ENCODE data around the gene TET3.

- TF ChIP-seq, protein P1, sequence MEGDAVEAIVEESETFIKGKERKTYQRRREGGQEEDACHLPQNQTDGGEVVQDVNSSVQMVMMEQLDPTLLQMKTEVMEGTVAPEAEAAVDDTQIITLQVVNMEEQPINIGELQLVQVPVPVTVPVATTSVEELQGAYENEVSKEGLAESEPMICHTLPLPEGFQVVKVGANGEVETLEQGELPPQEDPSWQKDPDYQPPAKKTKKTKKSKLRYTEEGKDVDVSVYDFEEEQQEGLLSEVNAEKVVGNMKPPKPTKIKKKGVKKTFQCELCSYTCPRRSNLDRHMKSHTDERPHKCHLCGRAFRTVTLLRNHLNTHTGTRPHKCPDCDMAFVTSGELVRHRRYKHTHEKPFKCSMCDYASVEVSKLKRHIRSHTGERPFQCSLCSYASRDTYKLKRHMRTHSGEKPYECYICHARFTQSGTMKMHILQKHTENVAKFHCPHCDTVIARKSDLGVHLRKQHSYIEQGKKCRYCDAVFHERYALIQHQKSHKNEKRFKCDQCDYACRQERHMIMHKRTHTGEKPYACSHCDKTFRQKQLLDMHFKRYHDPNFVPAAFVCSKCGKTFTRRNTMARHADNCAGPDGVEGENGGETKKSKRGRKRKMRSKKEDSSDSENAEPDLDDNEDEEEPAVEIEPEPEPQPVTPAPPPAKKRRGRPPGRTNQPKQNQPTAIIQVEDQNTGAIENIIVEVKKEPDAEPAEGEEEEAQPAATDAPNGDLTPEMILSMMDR (IDR thresholded peaks at IDR 0.05), result no peak
- TF ChIP-seq CHD2 (IDR thresholded peaks at IDR 0.05; ENCODE audit: low read length, partially characterized antibody), result no peak
- TF ChIP-seq RFX5 (IDR thresholded peaks at IDR 0.05), result no peak
- TF ChIP-seq, protein P2, sequence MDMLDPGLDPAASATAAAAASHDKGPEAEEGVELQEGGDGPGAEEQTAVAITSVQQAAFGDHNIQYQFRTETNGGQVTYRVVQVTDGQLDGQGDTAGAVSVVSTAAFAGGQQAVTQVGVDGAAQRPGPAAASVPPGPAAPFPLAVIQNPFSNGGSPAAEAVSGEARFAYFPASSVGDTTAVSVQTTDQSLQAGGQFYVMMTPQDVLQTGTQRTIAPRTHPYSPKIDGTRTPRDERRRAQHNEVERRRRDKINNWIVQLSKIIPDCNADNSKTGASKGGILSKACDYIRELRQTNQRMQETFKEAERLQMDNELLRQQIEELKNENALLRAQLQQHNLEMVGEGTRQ (IDR thresholded peaks at IDR 0.05), result no peak
- TF ChIP-seq POLR2A (IDR thresholded peaks at IDR 0.05; ENCODE audit: low read length), result no peak
- TF ChIP-seq, protein P3, sequence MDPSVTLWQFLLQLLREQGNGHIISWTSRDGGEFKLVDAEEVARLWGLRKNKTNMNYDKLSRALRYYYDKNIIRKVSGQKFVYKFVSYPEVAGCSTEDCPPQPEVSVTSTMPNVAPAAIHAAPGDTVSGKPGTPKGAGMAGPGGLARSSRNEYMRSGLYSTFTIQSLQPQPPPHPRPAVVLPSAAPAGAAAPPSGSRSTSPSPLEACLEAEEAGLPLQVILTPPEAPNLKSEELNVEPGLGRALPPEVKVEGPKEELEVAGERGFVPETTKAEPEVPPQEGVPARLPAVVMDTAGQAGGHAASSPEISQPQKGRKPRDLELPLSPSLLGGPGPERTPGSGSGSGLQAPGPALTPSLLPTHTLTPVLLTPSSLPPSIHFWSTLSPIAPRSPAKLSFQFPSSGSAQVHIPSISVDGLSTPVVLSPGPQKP (IDR thresholded peaks at IDR 0.05; ENCODE audit: low read depth, low read length), result no peak
- no peak for TF ChIP-seq JUN (IDR thresholded peaks at IDR 0.05)
- TF ChIP-seq MYC (IDR thresholded peaks at IDR 0.05; ENCODE audit: borderline replicate concordance, low read length), result no peak
- TF ChIP-seq CBX2 (IDR thresholded peaks at IDR 0.05; ENCODE audit: borderline replicate concordance, low read depth), result no peak
- no peak for TF ChIP-seq CBX8 (IDR thresholded peaks at IDR 0.05)
- no peak for TF ChIP-seq PHF8 (IDR thresholded peaks at IDR 0.05; ENCODE audit: borderline replicate concordance, low read depth)
- no peak for TF ChIP-seq BHLHE40 (IDR thresholded peaks at IDR 0.05; ENCODE audit: low read depth, low read length)
- TF ChIP-seq REST (IDR thresholded peaks at IDR 0.05), result no peak
- TF ChIP-seq RARB (CRISPR knock-in tag; IDR thresholded peaks at IDR 0.05), result no peak
Observed at GRCh38 chr2:73998933-73999332, 14.2 kb downstream of the TET3 start.
